ENCODE results near the gene TH.

- TF ChIP-seq CTCF (IDR thresholded peaks at IDR 0.05; ENCODE audit: low read length) (no peak), EZH2 (optimal IDR thresholded peaks at IDR 0.05; ENCODE audit: low read depth, low read length) (no peak)
Measured at GRCh38 chr11:2209900-2210321, 38.3 kb upstream of the TH start.

All from MM.1S (cell line).